ENCODE measurements around the gene FAM53C.

FAM53C gene

DNA sequence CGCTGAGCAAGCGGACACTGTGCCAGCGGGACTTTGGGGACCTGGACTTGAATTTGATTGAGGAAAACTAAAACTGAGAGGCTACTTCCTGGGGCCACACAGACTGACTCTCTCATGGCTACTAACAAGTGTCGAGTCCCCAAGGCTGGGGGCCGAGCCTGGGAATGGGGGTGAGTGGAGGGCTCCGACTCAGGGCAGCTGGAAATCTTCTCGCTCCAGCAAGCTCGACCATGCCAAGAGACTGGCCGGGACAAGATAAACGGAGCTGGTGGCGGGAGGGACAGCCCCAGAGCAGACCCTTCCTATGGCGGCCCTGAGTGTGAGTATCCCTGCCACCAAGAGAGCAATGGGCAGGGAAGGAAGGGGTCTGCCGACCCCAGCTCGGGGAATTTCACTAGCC is 8.8 kb downstream of the FAM53C start:
- Histone ChIP-seq H4K20me1 (ENCODE audit: low read depth, low read length) (no peaks in the 10 kb centered on the region), H3K36me3 (ENCODE audit: low read length) (peaks cover 3% of the 10 kb centered on the region; the same call in 1 of the 2 replicates), H2AFZ (ENCODE audit: low read depth, low read length, severe bottlenecking) (no peak overlapping the region), H3K4me3 (ENCODE audit: insufficient read depth, low read length, poor library complexity, severe bottlenecking) (no peak overlapping the region), H3K27me3 (ENCODE audit: low read length) (no peaks in the 10 kb centered on the region), H3K9ac (ENCODE audit: low read length) (no peak overlapping the region), H3K9me3 (ENCODE audit: insufficient read depth, low read length) (no peaks in the 10 kb centered on the region; the same call in 1 of the 2 replicates), H3K79me2 (ENCODE audit: insufficient read depth, low read length) (0 out of 2 replicates have a peak, but pooled peaks cover under 1% of the 10 kb centered on the region), H3K27ac (ENCODE audit: low read depth, low read length) (no peak overlapping the region), H3F3A (ENCODE audit: insufficient read depth) (peaks cover 14% of the 10 kb centered on the region; the same call in 1 of the 2 replicates), H3K4me2 (ENCODE audit: low read depth, low read length, poor library complexity, severe bottlenecking) (no peak overlapping the region), H3K9me2 (replicated peaks; ENCODE audit: insufficient read depth, low read length) (no peaks in the 10 kb centered on the region)
- TF ChIP-seq, protein P1, sequence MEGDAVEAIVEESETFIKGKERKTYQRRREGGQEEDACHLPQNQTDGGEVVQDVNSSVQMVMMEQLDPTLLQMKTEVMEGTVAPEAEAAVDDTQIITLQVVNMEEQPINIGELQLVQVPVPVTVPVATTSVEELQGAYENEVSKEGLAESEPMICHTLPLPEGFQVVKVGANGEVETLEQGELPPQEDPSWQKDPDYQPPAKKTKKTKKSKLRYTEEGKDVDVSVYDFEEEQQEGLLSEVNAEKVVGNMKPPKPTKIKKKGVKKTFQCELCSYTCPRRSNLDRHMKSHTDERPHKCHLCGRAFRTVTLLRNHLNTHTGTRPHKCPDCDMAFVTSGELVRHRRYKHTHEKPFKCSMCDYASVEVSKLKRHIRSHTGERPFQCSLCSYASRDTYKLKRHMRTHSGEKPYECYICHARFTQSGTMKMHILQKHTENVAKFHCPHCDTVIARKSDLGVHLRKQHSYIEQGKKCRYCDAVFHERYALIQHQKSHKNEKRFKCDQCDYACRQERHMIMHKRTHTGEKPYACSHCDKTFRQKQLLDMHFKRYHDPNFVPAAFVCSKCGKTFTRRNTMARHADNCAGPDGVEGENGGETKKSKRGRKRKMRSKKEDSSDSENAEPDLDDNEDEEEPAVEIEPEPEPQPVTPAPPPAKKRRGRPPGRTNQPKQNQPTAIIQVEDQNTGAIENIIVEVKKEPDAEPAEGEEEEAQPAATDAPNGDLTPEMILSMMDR (IDR thresholded peaks at IDR 0.05; ENCODE audit: insufficient read depth, low read length, poor library complexity, severe bottlenecking), result no peak
- TF ChIP-seq EZH2phosphoT487 (conservative IDR thresholded peaks at IDR 0.05; ENCODE audit: low read length), result no peak

- H4K20me1 ChIP-seq (ENCODE audit: low read depth, low read length), result no peaks in the 10 kb centered on the region
- H3K27me3 ChIP-seq (ENCODE audit: low read length), result no peaks in the 10 kb centered on the region
- H3K9me3 ChIP-seq (ENCODE audit: insufficient read depth, low read length), result no peaks in the 10 kb centered on the region; the same call in 1 of the 2 replicates
- TF ChIP-seq, protein P1 (IDR thresholded peaks at IDR 0.05; ENCODE audit: insufficient read depth, low read length, poor library complexity, severe bottlenecking), result no peak
- TF ChIP-seq EZH2phosphoT487 (conservative IDR thresholded peaks at IDR 0.05; ENCODE audit: low read length), result no peak
- no peak overlapping the region for H3K4me3 ChIP-seq (ENCODE audit: insufficient read depth, low read length, poor library complexity, severe bottlenecking)
- no peak overlapping the region for H3K4me2 ChIP-seq (ENCODE audit: low read depth, low read length, poor library complexity, severe bottlenecking)
- H3K9me2 ChIP-seq (replicated peaks; ENCODE audit: insufficient read depth, low read length), result no peaks in the 10 kb centered on the region
- H3K36me3 ChIP-seq (ENCODE audit: low read length), result no peaks in the 10 kb centered on the region
- no peak overlapping the region for H3K9ac ChIP-seq (ENCODE audit: low read length)
- H3F3A ChIP-seq (ENCODE audit: insufficient read depth), result peaks cover 23% of the 10 kb centered on the region
- H3K79me2 ChIP-seq (ENCODE audit: insufficient read depth, low read length), result peaks cover 20% of the 10 kb centered on the region
- no peak overlapping the region for H2AFZ ChIP-seq (ENCODE audit: low read depth, low read length, severe bottlenecking)
- no peak overlapping the region for H3K27ac ChIP-seq (ENCODE audit: low read depth, low read length)
These were observed 11.9 kb downstream of the FAM53C start for GRCh38 chr5:138349852-138350562.

- Histone ChIP-seq H4K20me1 (ENCODE audit: low read depth, low read length) (peaks cover 4% of the 10 kb centered on the region; the same call in 1 of the 2 replicates), H3F3A (ENCODE audit: insufficient read depth) (peaks cover 23% of the 10 kb centered on the region), H2AFZ (ENCODE audit: low read depth, low read length, severe bottlenecking) (no peak overlapping the region), H3K27ac (ENCODE audit: low read depth, low read length) (no peak overlapping the region), H3K4me2 (ENCODE audit: low read depth, low read length, poor library complexity, severe bottlenecking) (no peak overlapping the region), H3K27me3 (ENCODE audit: low read length) (no peaks in the 10 kb centered on the region), H3K9me2 (replicated peaks; ENCODE audit: insufficient read depth, low read length) (no peaks in the 10 kb centered on the region), H3K4me3 (ENCODE audit: insufficient read depth, low read length, poor library complexity, severe bottlenecking) (no peak overlapping the region), H3K79me2 (ENCODE audit: insufficient read depth, low read length) (peaks cover 26% of the 10 kb centered on the region), H3K36me3 (ENCODE audit: low read length) (no peaks in the 10 kb centered on the region), H3K9me3 (ENCODE audit: insufficient read depth, low read length) (no peaks in the 10 kb centered on the region; the same call in 1 of the 2 replicates), H3K9ac (ENCODE audit: low read length) (no peak overlapping the region)
- TF ChIP-seq, protein P1 (IDR thresholded peaks at IDR 0.05; ENCODE audit: insufficient read depth, low read length, poor library complexity, severe bottlenecking), result no peak
- no peak for TF ChIP-seq EZH2phosphoT487 (conservative IDR thresholded peaks at IDR 0.05; ENCODE audit: low read length)
These were observed 12.5 kb downstream of the FAM53C start for GRCh38 chr5:138350563-138350890.

All from SU-DHL-6 (cell line).